ENCODE data around the gene KIR3DL2. TPM values are rescaled to one million over a fixed set of nuclear protein-coding genes. Genes with fewer than 3 reads are reported as not detected.

The KIR3DL2 gene
- total and polyA plus RNA-seq, 2 experiments from 2014 or later, result not detected

DNA sequence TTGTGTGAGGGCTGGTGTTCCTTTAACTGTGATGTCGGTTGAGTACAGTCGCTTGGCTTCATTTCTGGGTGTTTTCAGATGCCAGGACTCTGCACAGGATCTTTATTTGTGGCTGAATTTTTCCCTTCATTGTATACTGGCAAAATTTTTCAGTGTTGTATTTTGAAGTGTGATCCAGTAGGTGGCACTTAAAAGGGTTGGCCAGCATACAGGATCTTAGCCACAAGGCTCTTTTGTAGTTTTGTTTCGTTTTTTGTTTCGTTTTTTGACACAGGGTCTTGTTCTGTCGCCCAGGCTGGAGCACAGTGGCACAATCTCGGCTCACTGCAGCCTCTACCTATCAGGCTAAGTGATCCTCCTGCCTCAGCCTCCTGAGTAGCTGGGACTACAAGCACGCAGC is 32.5 kb downstream of the KIR3DL2 start:
- peaks cover 37% of the 10 kb centered on the region for H3K9me3 Mint-ChIP-seq
- no peak overlapping the region for H3K4me3 Mint-ChIP-seq

DNA sequence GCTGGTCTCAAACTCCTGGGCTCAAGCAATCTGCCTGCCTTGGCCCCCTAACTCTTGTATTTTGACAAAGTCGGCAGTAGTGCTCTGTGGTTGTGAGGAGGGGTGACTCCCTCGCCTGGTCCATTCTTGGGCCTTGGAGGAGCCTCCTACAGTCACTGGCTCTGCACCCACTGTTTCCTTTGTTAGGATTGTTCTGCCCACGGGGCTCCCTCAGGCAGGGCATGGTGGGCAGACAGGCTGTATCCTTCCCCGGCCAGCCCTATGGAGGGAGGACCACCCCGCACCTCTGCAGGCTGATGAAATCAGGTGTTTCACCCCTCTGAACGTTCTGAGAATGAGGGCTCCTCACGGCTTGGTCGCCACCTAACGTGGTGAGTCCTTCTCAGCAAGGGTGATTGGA is 33.0 kb downstream of the KIR3DL2 start:
- peaks cover 34% of the 10 kb centered on the region for H3K9me3 Mint-ChIP-seq
- no peak overlapping the region for H3K27ac Mint-ChIP-seq
- Histone ChIP-seq H3K4me2 (no peak overlapping the region), H3K9me2 (ENCODE audit: insufficient read depth) (no peaks in the 10 kb centered on the region), H3K4me3 (no peak overlapping the region), H3K27me3 (ENCODE audit: insufficient read depth) (no peaks in the 10 kb centered on the region; the same call in 1 of the 2 replicates), H3K4me1 (ENCODE audit: insufficient read depth) (peaks cover 7% of the 10 kb centered on the region), H3K36me3 (ENCODE audit: insufficient read depth) (no peaks in the 10 kb centered on the region), H2AFZ (peak overlapping the region; percentile 80), H3K79me2 (replicated peaks; ENCODE audit: insufficient read depth) (no peaks in the 10 kb centered on the region), H4K20me1 (replicated peaks; ENCODE audit: insufficient read depth) (no peaks in the 10 kb centered on the region), H3F3A (replicated peaks; ENCODE audit: low read depth) (no peaks in the 10 kb centered on the region), H3K27ac (ENCODE audit: low read depth) (no peak overlapping the region)
- no peak for DNase-seq (ENCODE audit: low spot score)
- no peak for ATAC-seq
- no peak overlapping the region for H3K4me3 Mint-ChIP-seq
- H3K27me3 Mint-ChIP-seq (ENCODE audit: insufficient read depth, low read depth, poor library complexity), result peaks cover 11% of the 10 kb centered on the region
- H3K36me3 Mint-ChIP-seq (ENCODE audit: low read depth), result no peaks in the 10 kb centered on the region
- no peaks in the 10 kb centered on the region for H3K4me1 Mint-ChIP-seq
- TF ChIP-seq ZNF331 (CRISPR knock-in tag; IDR thresholded peaks at IDR 0.05; ENCODE audit: low read depth) (no peak), EZH2phosphoT487 (IDR thresholded peaks at IDR 0.05; ENCODE audit: unreplicated experiment) (no peak), EZH2 (IDR thresholded peaks at IDR 0.05; ENCODE audit: low read depth, unreplicated experiment) (no peak), JUNB (IDR thresholded peaks at IDR 0.05; ENCODE audit: unreplicated experiment) (no peak), REST (IDR thresholded peaks at IDR 0.05; ENCODE audit: unreplicated experiment) (no peak), POLR2AphosphoS5 (IDR thresholded peaks at IDR 0.05; ENCODE audit: low read depth) (no peak), ZNF114 (CRISPR knock-in tag; IDR thresholded peaks at IDR 0.05) (no peak), NANOG (IDR thresholded peaks at IDR 0.05; ENCODE audit: borderline replicate concordance) (no peak), CTCF (conservative IDR thresholded peaks at IDR 0.05; ENCODE audit: low read depth in 2 of 2) (no peak), ETS1 (IDR thresholded peaks at IDR 0.05) (no peak)

More for the DNA sequence above, 32.5 kb downstream of the KIR3DL2 start:
- H3K4me2 ChIP-seq, result no peak overlapping the region
- H3K27ac Mint-ChIP-seq, result no peak overlapping the region
- no peaks in the 10 kb centered on the region for H3F3A ChIP-seq (replicated peaks; ENCODE audit: low read depth)
- H3K9me2 ChIP-seq (ENCODE audit: insufficient read depth), result no peaks in the 10 kb centered on the region
- H3K4me3 ChIP-seq, result no peak overlapping the region
- H4K20me1 ChIP-seq (replicated peaks; ENCODE audit: insufficient read depth), result no peaks in the 10 kb centered on the region
- H2AFZ ChIP-seq, result peak overlapping the region; percentile 80; the same call in 1 of the 2 replicates
- ATAC-seq, result no peak
- no peaks in the 10 kb centered on the region for H3K36me3 ChIP-seq (ENCODE audit: insufficient read depth)
- TF ChIP-seq CREB1 (CRISPR knock-in tag; IDR thresholded peaks at IDR 0.05; ENCODE audit: low read depth) (no peak), CTCF (conservative IDR thresholded peaks at IDR 0.05; ENCODE audit: low read depth in 2 of 2) (peak; percentile 33 to 47), EZH2phosphoT487 (IDR thresholded peaks at IDR 0.05; ENCODE audit: unreplicated experiment) (no peak)
- peaks cover 7% of the 10 kb centered on the region for H3K4me1 ChIP-seq (ENCODE audit: insufficient read depth)
- peaks cover 11% of the 10 kb centered on the region for H3K27me3 Mint-ChIP-seq (ENCODE audit: insufficient read depth, low read depth, poor library complexity)
- no peak overlapping the region for H3K27ac ChIP-seq (ENCODE audit: low read depth)
- no peaks in the 10 kb centered on the region; the same call in 1 of the 2 replicates for H3K27me3 ChIP-seq (ENCODE audit: insufficient read depth)
- no peak for DNase-seq (ENCODE audit: low spot score)
- no peaks in the 10 kb centered on the region for H3K79me2 ChIP-seq (replicated peaks; ENCODE audit: insufficient read depth)
- no peaks in the 10 kb centered on the region for H3K4me1 Mint-ChIP-seq
- no peaks in the 10 kb centered on the region for H3K36me3 Mint-ChIP-seq (ENCODE audit: low read depth)
